HEK293T (cell line): Measurements from ENCODE around the gene CCDC85B.
A peak's percentile ranks its signal among the peaks of the same experiment; 100 is the strongest.

ENCODE experiments used
- CTCF ChIA-PET: fragments of 350-600 bp; formaldehyde crosslinking; extraction: SDS; loops from one replicate; lab custom pipeline; 2021; ENCODE audit warnings: antibody characterized with exemption, inconsistent platforms; lab: Yijun Ruan, JAX
- POLR2A ChIA-PET: fragments of 350-600 bp; formaldehyde crosslinking; extraction: SDS; loops from one replicate; lab custom pipeline; 2020; ENCODE audit warnings: antibody characterized with exemption, inconsistent platforms; lab: Yijun Ruan, JAX
- DNase-seq: peaks from one replicate; pipeline ENCODE4 v3.0.0; 2012; ENCODE audit warnings: mixed read lengths; ENCODE audit errors: extremely low spot score
- ARNT ChIP-seq: fragments of 450-650 bp; IDR thresholded peaks from 2 replicates; pipeline ENCODE4 v1.6.1; 2017; ENCODE audit warnings: mild to moderate bottlenecking
- BHLHE40 ChIP-seq: fragments of 450-650 bp; IDR thresholded peaks from 2 replicates; pipeline ENCODE4 v1.6.1; 2016; ENCODE audit warnings: mild to moderate bottlenecking, moderate library complexity, borderline replicate concordance
- CTBP1 ChIP-seq: fragments of 450-650 bp; IDR thresholded peaks from 2 replicates; pipeline ENCODE4 v1.6.1; 2016; ENCODE audit warnings: borderline replicate concordance
- ELF4 ChIP-seq: fragments of 450-650 bp; IDR thresholded peaks from 2 replicates; pipeline ENCODE4 v1.6.1; 2017; ENCODE audit warnings: antibody characterized with exemption
- FOXA1 ChIP-seq: fragments of 450-650 bp; IDR thresholded peaks from 2 replicates; pipeline ENCODE4 v1.6.1; 2016; ENCODE audit warnings: mild to moderate bottlenecking
- FOXK2 ChIP-seq: fragments of 450-650 bp; IDR thresholded peaks from 2 replicates; pipeline ENCODE4 v1.6.1; 2016; ENCODE audit warnings: mild to moderate bottlenecking
- FOXM1 ChIP-seq: fragments of 450-650 bp; IDR thresholded peaks from 2 replicates; pipeline ENCODE4 v1.6.1; 2017; ENCODE audit warnings: mild to moderate bottlenecking, borderline replicate concordance
- HDGF ChIP-seq: fragments of 450-650 bp; IDR thresholded peaks from 2 replicates; pipeline ENCODE4 v1.6.1; 2017; ENCODE audit warnings: antibody characterized with exemption, borderline replicate concordance
- L3MBTL2 ChIP-seq: fragments of 450-650 bp; conservative IDR thresholded peaks from 2 replicates; pipeline ENCODE4 v1.6.1; 2016; ENCODE audit warnings: mild to moderate bottlenecking
- LEF1 ChIP-seq: fragments of 450-650 bp; IDR thresholded peaks from 2 replicates; pipeline ENCODE4 v1.6.1; 2017; ENCODE audit warnings: mild to moderate bottlenecking, borderline replicate concordance
- NFRKB ChIP-seq: fragments of 450-650 bp; IDR thresholded peaks from 2 replicates; pipeline ENCODE4 v1.6.1; 2016; ENCODE audit warnings: mild to moderate bottlenecking, moderate library complexity
- PKNOX1 ChIP-seq: fragments of 450-650 bp; IDR thresholded peaks from 2 replicates; pipeline ENCODE4 v1.6.1; 2016
- SP1 ChIP-seq: fragments of 450-650 bp; IDR thresholded peaks from 2 replicates; pipeline ENCODE4 v1.6.1; 2017
- SUZ12 ChIP-seq: fragments of 450-650 bp; IDR thresholded peaks from 2 replicates; pipeline ENCODE4 v1.6.1; 2016; ENCODE audit warnings: mild to moderate bottlenecking
- TARDBP ChIP-seq: fragments of 450-650 bp; IDR thresholded peaks from 2 replicates; pipeline ENCODE4 v1.6.1; 2016
- ZNF384 ChIP-seq: fragments of 450-650 bp; IDR thresholded peaks from 2 replicates; pipeline ENCODE4 v1.6.1; 2016

The CCDC85B gene

DNA sequence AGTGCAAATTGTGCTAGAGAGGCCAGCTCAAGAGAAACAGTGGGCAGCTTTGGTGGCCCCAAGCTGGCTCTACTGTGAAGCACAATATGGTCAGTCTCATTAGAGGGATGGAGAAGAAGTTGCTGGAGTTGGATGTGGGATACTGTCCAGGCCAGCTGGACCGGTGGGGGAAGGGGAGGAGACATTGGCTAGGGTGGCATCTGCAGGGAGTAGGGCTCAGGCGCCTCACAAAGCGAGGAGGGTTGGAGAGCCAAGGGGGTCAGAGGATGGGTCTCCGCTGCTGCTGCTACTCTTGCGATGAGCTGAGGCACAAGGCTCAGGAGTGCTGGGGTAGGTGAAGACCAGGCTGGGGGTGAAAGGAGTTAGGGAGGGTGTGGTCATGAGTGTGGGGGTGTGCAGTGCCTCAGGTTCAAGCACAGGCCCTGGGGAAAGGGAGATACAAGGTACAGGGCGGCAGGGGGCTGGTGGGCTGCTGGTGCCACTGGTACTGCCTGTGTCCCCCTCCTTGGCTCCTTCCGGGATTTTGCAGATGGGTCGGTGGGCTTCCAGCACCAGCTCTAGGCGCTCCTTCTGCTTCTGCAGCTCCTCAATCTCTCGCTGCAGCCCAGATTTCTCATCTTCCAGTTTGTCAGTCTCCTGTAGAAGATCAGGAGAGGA is 2.3 kb downstream of the CCDC85B start:
- ChIA-PET CTCF (interaction anchor here (1.1 to 5.4 kb wide), 2 partner anchors 7 to 45 kb away, joined by 3 to 36 read pairs; partner anchors contain the start of gene FOSL1), POLR2A (interaction anchor here (1.2 to 12.4 kb wide), 5 partner anchors 8 to 29 kb away, joined by 3 to 289 read pairs (median 35); partner anchors contain the start of genes CFL1, EFEMP2, FOSL1 and MUS81)
- TF ChIP-seq FOXK2: no peak
- no peak for TF ChIP-seq SUZ12
- TF ChIP-seq FOXA1: no peak
- no peak for TF ChIP-seq BHLHE40
- TF ChIP-seq TARDBP: no peak
- no peak for TF ChIP-seq NFRKB
- no peak for TF ChIP-seq CTBP1
- no peak for TF ChIP-seq L3MBTL2
- TF ChIP-seq HDGF: no peak
- TF ChIP-seq LEF1: no peak
- TF ChIP-seq SP1: no peak
- no peak for TF ChIP-seq ZNF384
- no peak for DNase-seq

DNA sequence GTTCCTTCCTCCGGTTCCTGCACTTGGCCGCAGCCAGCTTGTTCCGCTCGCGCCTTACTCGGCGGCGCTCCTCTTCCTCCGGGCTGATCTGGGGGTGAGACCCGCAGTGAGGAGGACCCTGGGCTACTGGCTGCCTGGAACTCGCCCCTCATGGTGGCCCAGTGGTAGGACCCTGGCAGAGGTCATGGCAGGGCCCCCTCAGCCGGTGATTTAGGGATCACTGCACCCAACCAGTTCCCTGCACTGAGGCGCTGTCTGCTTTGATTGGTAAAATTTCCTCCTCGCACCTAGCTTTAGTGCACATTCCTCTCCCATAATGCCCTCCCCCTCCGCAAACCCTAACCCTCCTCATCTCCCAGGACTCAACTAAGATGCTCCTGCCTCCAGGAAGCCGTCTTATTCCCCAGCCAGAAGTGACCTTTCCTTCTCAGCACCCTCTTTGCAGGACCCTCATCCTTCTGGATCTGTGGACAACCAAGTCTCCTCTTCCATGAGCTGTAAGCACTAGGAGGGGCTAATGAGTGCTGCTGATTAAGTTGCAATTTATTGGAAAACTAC is 3.6 kb downstream of the CCDC85B start:
- CTCF ChIA-PET: no interaction called here
- DNase-seq: no peak
- POLR2A ChIA-PET: interaction anchor here (1.1 to 12.4 kb wide), 4 partner anchors 18 to 30 kb away, joined by 3 to 289 read pairs (median 4); partner anchors contain the start of genes CFL1, EFEMP2 and MUS81
- TF ChIP-seq ZNF384 (no peak), PKNOX1 (no peak), NFRKB (no peak), L3MBTL2 (no peak)

- DNase-seq: no peak
- TF ChIP-seq PKNOX1 (peak; percentile 55; the same call in 1 of the 2 replicates), ELF4 (no peak)
- POLR2A ChIA-PET: interaction anchor here (1.2 to 2.0 kb wide), 2 partner anchors 36 to 175 kb away, joined by 3 to 6 read pairs; partner anchors contain the start of gene RNASEH2C
- CTCF ChIA-PET: interaction anchor here (1.4 kb wide), 1 partner anchor 11 kb away, joined by 3 read pairs; no protein-coding TSS in a partner anchor
Measured at GRCh38 chr11:65895482-65895981, 5.1 kb downstream of the CCDC85B start.

DNA sequence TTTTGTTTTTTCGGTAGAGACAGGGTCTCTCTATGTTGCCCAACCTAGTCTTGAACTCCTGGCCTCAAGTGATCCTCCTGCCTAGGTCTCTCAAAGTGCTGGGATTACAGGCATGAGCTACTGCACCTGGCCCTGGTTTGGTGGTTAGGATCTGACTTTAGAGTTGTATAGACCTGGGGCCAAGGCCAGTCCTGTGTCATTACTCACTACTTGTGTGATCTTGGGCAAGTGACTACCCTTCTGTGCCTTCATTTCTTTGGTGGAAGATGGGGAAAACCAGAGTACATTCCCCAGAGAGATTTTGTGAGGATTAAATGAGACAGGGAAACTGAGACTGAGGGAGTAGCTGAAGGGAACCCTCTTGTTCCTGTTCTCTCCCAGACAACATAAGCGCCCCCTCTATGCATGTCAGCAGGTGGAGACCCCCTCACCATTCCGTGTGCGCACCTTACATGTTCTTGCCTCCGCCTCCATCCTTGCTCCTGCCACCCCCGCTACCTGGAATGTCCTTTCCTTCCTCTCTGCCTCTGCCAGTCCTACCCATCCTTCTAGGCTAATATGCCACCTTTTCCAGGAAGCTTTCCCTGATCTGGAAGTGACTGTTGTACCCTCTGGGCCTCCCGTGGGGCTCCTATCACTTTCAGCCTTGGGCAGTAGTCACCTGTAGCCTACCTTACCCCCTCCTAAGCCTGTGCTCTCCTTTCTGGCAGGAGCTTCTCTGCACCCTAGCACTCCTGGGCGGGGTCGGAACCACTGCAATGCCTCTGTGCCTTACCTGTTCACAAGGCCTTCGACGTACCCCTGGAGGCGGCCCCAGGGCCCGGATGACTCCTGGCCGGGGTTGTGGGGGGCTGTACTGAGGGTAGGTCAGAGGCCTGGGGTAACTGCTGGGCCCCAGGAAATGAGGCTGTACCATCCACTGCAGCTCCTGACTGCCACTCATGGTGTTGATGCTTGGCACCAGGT is 5.8 kb downstream of the CCDC85B start:
- CTCF ChIA-PET: interaction anchor here (0.6 to 1.4 kb wide), 3 partner anchors 8 to 185 kb away, joined by 3 read pairs; partner anchors contain the start of gene FIBP

GRCh38 chr11:65897020-65897471 is 6.6 kb downstream of the CCDC85B start:
- CTCF ChIA-PET: interaction anchor here (6.6 kb wide), 1 partner anchor 7 kb away, joined by 36 read pairs; the partner anchor contains the start of genes CCDC85B and FIBP
- no peak for TF ChIP-seq HDGF
- TF ChIP-seq CTBP1: no peak
- no peak for TF ChIP-seq FOXM1
- TF ChIP-seq FOXA1: no peak
- no peak for TF ChIP-seq SP1
- DNase-seq: no peak
- POLR2A ChIA-PET: interaction anchor here (1.3 to 2.0 kb wide), 2 partner anchors 9 to 38 kb away, joined by 3 to 6 read pairs; no protein-coding TSS in a partner anchor

More for the DNA sequence above, 5.8 kb downstream of the CCDC85B start:
- DNase-seq: no peak
- TF ChIP-seq SUZ12 (no peak), TARDBP (no peak), ZNF384 (no peak), SP1 (no peak)
- POLR2A ChIA-PET: interaction anchor here (1.2 to 2.0 kb wide), 2 partner anchors 37 to 176 kb away, joined by 3 to 6 read pairs; partner anchors contain the start of gene RNASEH2C

- CTCF ChIA-PET: interaction anchor here (6.6 kb wide), 1 partner anchor 9 kb away, joined by 36 read pairs; the partner anchor contains the start of genes CCDC85B and FIBP
Measured at GRCh38 chr11:65898656-65899355, 8.3 kb downstream of the CCDC85B start.

More at GRCh38 chr11:65898656-65899355, 8.3 kb downstream of the CCDC85B start:
- DNase-seq: no peak
- no peak for TF ChIP-seq ZNF384
- no peak for TF ChIP-seq FOXK2
- TF ChIP-seq FOXM1: no peak
- TF ChIP-seq ARNT: no peak
- TF ChIP-seq LEF1: no peak
- TF ChIP-seq HDGF: no peak
- TF ChIP-seq NFRKB: no peak
- no peak for TF ChIP-seq PKNOX1
- TF ChIP-seq SUZ12: no peak
- POLR2A ChIA-PET: interaction anchor here (0.8 to 5.8 kb wide), 3 partner anchors 8 to 13 kb away, joined by 3 to 72 read pairs (median 4); partner anchors contain the start of genes CCDC85B and FIBP
